Measurements from ENCODE around the gene CNOT9.

GRCh38 chr2:218585541-218585940 is 16.9 kb downstream of the CNOT9 start:
- TF ChIP-seq POLR2AphosphoS5 (IDR thresholded peaks at IDR 0.05; ENCODE audit: low read depth, low read length) (no peak), POLR2A (IDR thresholded peaks at IDR 0.05; ENCODE audit: low read depth, low read length) (no peak)

All from GM12892 (cell line).